ENCODE results near the gene GH1. TPM values are rescaled to one million over a fixed set of nuclear protein-coding genes. Genes with fewer than 3 reads are reported as not detected.
"Not testable (repeated sequence)": the region's sequence is repeated elsewhere in the genome, so short reads cannot be mapped to it uniquely, and the experiment has no call there.

GH1 gene
- total and polyA plus RNA-seq, 4 donors: not detected

- not testable (repeated sequence) for H3K9ac ChIP-seq (ENCODE audit: low read depth in 1 of 2, low read length in 2 of 2); DNase-seq (ENCODE audit: low spot score); H3K36me3 ChIP-seq (ENCODE audit: control insufficient read depth in 4 of 4, insufficient read depth in 3 of 4, low read depth in 1 of 4, low read length in 3 of 4); H3K4me3 ChIP-seq (ENCODE audit: low read depth in 1 of 3, low read length in 3 of 3); H3K27ac ChIP-seq (ENCODE audit: low read depth in 1 of 2, low read length in 2 of 2); H3K4me1 ChIP-seq (ENCODE audit: control insufficient read depth in 4 of 4, insufficient read depth in 4 of 4, low read length in 3 of 4); H3K9me3 ChIP-seq (ENCODE audit: control insufficient read depth in 4 of 4, low read length in 3 of 4); H3K27me3 ChIP-seq (ENCODE audit: control insufficient read depth in 4 of 4, insufficient read depth in 4 of 4, low read length in 3 of 4)
- 25% methylated on average over 13 of the region's 13 CpGs for WGBS
- TF ChIP-seq RAD21 (IDR thresholded peaks at IDR 0.05) (peak in 1 of 2 donors; percentile 27), CTCF (IDR thresholded peaks at IDR 0.05; ENCODE audit: low read depth, low read length, missing input control) (peak; percentile 8)
Measured at GRCh38 chr17:63889026-63889848, 29.4 kb downstream of the GH1 start.

GRCh38 chr17:63885119-63885518 lies 33.5 kb downstream of the GH1 start:
- not testable (repeated sequence) for H3K4me3 ChIP-seq (ENCODE audit: low read depth in 1 of 3, low read length in 3 of 3); H3K4me1 ChIP-seq (ENCODE audit: control insufficient read depth in 4 of 4, insufficient read depth in 4 of 4, low read length in 3 of 4); H3K9ac ChIP-seq (ENCODE audit: low read depth in 1 of 2, low read length in 2 of 2); H3K36me3 ChIP-seq (ENCODE audit: control insufficient read depth in 4 of 4, insufficient read depth in 3 of 4, low read depth in 1 of 4, low read length in 3 of 4); H3K27me3 ChIP-seq (ENCODE audit: control insufficient read depth in 4 of 4, insufficient read depth in 4 of 4, low read length in 3 of 4); DNase-seq (ENCODE audit: low spot score); H3K27ac ChIP-seq (ENCODE audit: low read depth in 1 of 2, low read length in 2 of 2); H3K9me3 ChIP-seq (ENCODE audit: control insufficient read depth in 4 of 4, low read length in 3 of 4)
- 93% methylated on average over 11 of the region's 11 CpGs for WGBS

- DNase-seq (ENCODE audit: low spot score); H3K27me3 ChIP-seq (ENCODE audit: control insufficient read depth in 4 of 4, insufficient read depth in 4 of 4, low read length in 3 of 4); H3K27ac ChIP-seq (ENCODE audit: low read depth in 1 of 2, low read length in 2 of 2); H3K36me3 ChIP-seq (ENCODE audit: control insufficient read depth in 4 of 4, insufficient read depth in 3 of 4, low read depth in 1 of 4, low read length in 3 of 4); H3K9ac ChIP-seq (ENCODE audit: low read depth in 1 of 2, low read length in 2 of 2); H3K4me1 ChIP-seq (ENCODE audit: control insufficient read depth in 4 of 4, insufficient read depth in 4 of 4, low read length in 3 of 4); H3K9me3 ChIP-seq (ENCODE audit: control insufficient read depth in 4 of 4, low read length in 3 of 4); H3K4me3 ChIP-seq (ENCODE audit: low read depth in 1 of 3, low read length in 3 of 3): not testable (repeated sequence)
- WGBS: 78% methylated on average over 9 of the region's 9 CpGs
Measured at GRCh38 chr17:63882626-63883126, 36.0 kb downstream of the GH1 start.

GRCh38 chr17:63881935-63882601 lies 36.6 kb downstream of the GH1 start, which contains the start of gene GH2:
TSS of gene GH2 (minus strand) at chr17:63881944. CDS start at chr17:63881801, 143 bp downstream.
- 36% methylated on average over 15 of the region's 15 CpGs for WGBS
- Histone ChIP-seq H3K4me3 (ENCODE audit: low read depth in 1 of 3, low read length in 3 of 3) (no peak within 1 kb of the TSS), H3K36me3 (ENCODE audit: control insufficient read depth in 4 of 4, insufficient read depth in 3 of 4, low read depth in 1 of 4, low read length in 3 of 4) (no peaks in the 10 kb centered on the region), H3K27ac (ENCODE audit: low read depth in 1 of 2, low read length in 2 of 2) (no peak within 1 kb of the TSS), H3K9me3 (ENCODE audit: control insufficient read depth in 4 of 4, low read length in 3 of 4) (no peaks in the 10 kb centered on the region), H3K4me1 (ENCODE audit: control insufficient read depth in 4 of 4, insufficient read depth in 4 of 4, low read length in 3 of 4) (no peaks in the 10 kb centered on the region), H3K27me3 (ENCODE audit: control insufficient read depth in 4 of 4, insufficient read depth in 4 of 4, low read length in 3 of 4) (no peaks in the 10 kb centered on the region), H3K9ac (ENCODE audit: low read depth in 1 of 2, low read length in 2 of 2) (no peak within 1 kb of the TSS)
- peak; percentile 68 for TF ChIP-seq CTCF (IDR thresholded peaks at IDR 0.05; ENCODE audit: low read depth, low read length, missing input control)
- TF ChIP-seq ATF3 (IDR thresholded peaks at IDR 0.05): no peak
- peak; percentile 64 for DNase-seq (ENCODE audit: low spot score)

- not testable (repeated sequence) for H3K36me3 ChIP-seq (ENCODE audit: control insufficient read depth in 4 of 4, insufficient read depth in 3 of 4, low read depth in 1 of 4, low read length in 3 of 4); H3K9ac ChIP-seq (ENCODE audit: low read depth in 1 of 2, low read length in 2 of 2); H3K9me3 ChIP-seq (ENCODE audit: control insufficient read depth in 4 of 4, low read length in 3 of 4); H3K27me3 ChIP-seq (ENCODE audit: control insufficient read depth in 4 of 4, insufficient read depth in 4 of 4, low read length in 3 of 4); H3K27ac ChIP-seq (ENCODE audit: low read depth in 1 of 2, low read length in 2 of 2); DNase-seq (ENCODE audit: low spot score); H3K4me1 ChIP-seq (ENCODE audit: control insufficient read depth in 4 of 4, insufficient read depth in 4 of 4, low read length in 3 of 4); H3K4me3 ChIP-seq (ENCODE audit: low read depth in 1 of 3, low read length in 3 of 3)
- 54% methylated on average over 11 of the region's 11 CpGs for WGBS
Measured at GRCh38 chr17:63881337-63881736, 37.3 kb downstream of the GH1 start.
